SU-DHL-6 (cell line): ENCODE results near the gene TGIF1.

Source experiments
- CTCF ChIP-seq: fragments of 200-600 bp; sonication (generic); IDR thresholded peaks from one replicate; pipeline ENCODE4 v1.5.1; 2017; ENCODE audit warnings: antibody characterized with exemption, mild to moderate bottlenecking, low read length, moderate library complexity; ENCODE audit not compliant: insufficient read depth, poor library complexity, severe bottlenecking
- EZH2phosphoT487 ChIP-seq: fragments of 200-600 bp; sonication (generic), shearing (Covaris generic); conservative IDR thresholded peaks from 2 replicates; pipeline ENCODE4 v1.6.1; 2018; ENCODE audit warnings: mild to moderate bottlenecking, antibody characterized with exemption, low read length, moderate library complexity, mixed read lengths

DNA sequence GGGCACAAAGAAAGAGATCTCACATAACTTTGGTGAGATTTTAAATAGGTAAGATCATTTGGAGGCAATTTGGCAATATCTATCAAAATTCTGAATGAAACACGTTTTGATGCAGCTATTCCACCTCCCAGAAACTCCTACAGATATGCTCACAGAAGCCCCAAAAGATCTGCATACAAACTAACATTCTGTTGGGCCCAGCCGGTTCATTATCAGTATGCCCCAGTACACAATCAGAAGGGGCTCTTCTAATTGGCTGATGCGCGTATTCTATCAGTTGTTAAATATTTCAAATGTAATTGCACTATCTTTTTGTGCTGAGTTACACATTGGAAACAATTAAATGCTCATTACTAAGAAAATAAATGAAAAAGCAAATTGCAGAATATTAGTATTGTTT is 7.1 kb upstream of the TGIF1 start:
- TF ChIP-seq CTCF (no peak), EZH2phosphoT487 (no peak)
